Esophagus squamous epithelium (tissue), 5 donors: ENCODE data around the gene E2F7. TPM values are rescaled to one million over a fixed set of nuclear protein-coding genes. Genes with fewer than 3 reads are reported as not detected.

Experiments used
- DNase-seq: peaks from one replicate; lab custom pipeline; 2025; lab: John Stamatoyannopoulos, UW
- H3K27ac ChIP-seq, 4 donors: fragments of 200-600 bp; sonication (generic); one replicate each; pipeline ENCODE4 v1.5.1; 2016 to 2019; ENCODE audit warnings: mild to moderate bottlenecking in 1 of 4
- H3K27me3 ChIP-seq, 4 donors: fragments of 200-600 bp; sonication (generic); 1 replicate in 3 of 4; 2 replicates in 1 of 4; pipeline versions ENCODE4 v1.5.1 to v1.6.0; 2017 to 2021; ENCODE audit warnings: antibody characterized with exemption in 1 of 4
- H3K36me3 ChIP-seq, 3 donors: fragments of 200-600 bp; sonication (generic); one replicate each; pipeline ENCODE4 v1.5.1; 2016 to 2019
- H3K4me1 ChIP-seq, 3 donors: fragments of 200-600 bp; sonication (generic); one replicate each; pipeline ENCODE4 v1.5.1; 2017 to 2019
- H3K4me3 ChIP-seq, 4 donors: fragments of 200-600 bp; sonication (generic); 1 replicate in 3 of 4; 2 replicates in 1 of 4; pipeline ENCODE4 v1.5.1; 2016 to 2019; ENCODE audit warnings: mild to moderate bottlenecking in 2 of 4, moderate library complexity in 1 of 4
- H3K9me3 ChIP-seq, 3 donors: fragments of 200-600 bp; sonication (generic); one replicate each; pipeline ENCODE4 v1.5.1; 2016 to 2019
- CTCF ChIP-seq, 6 experiments: fragments of 450-650 bp in 4 of 6; fragments of 200-600 bp in 2 of 6; sonication (generic) in 2 of 6; IDR thresholded peaks; one replicate each; pipeline ENCODE4 v1.5.1; 2016 to 2019; ENCODE audit warnings: antibody characterized with exemption in 6 of 6, mild to moderate bottlenecking in 4 of 6, moderate library complexity in 4 of 6
- POLR2A ChIP-seq, 4 donors: fragments of 450-650 bp; IDR thresholded peaks; one replicate each; pipeline ENCODE4 v1.6.1; 2017; ENCODE audit warnings: antibody characterized with exemption in 4 of 4, mild to moderate bottlenecking in 4 of 4, moderate library complexity in 3 of 4
- WGBS, 2 donors: methylation state at CpG; one replicate each; pipeline ENCODE4 v1.1.5; 2018; 5-methylcytosine and 5-hydroxymethylcytosine counted together
- intact Hi-C: fragments of 100-400 bp; cut with DNase I; formaldehyde crosslinking; loops from one replicate; pipeline ENCODE4 v1.15.0; 2022
- total RNA-seq, 4 donors: library from RNA; depleted of rRNA; stranded (reverse); fragments of >200 nt; gene quantifications; one replicate each; pipeline ENCODE4 v1.1.0, GENCODE V29; 2016
- donor health status: DM: yes; HTN: yes; CAD: no.

E2F7 gene
- total RNA-seq, 4 donors from 2014 or later: 1.5 to 7.7 (median 7.1) TPM

GRCh38 chr12:76983420-76983819 is 81.9 kb downstream of the E2F7 start:
- TF ChIP-seq CTCF (IDR thresholded peaks at IDR 0.05) (no peak), POLR2A (IDR thresholded peaks at IDR 0.05) (no peak)
- intact Hi-C loops: no loop called here
- Histone ChIP-seq H3K27me3 (no peaks in the 10 kb centered on the region), H3K4me1 (no peaks in the 10 kb centered on the region), H3K9me3 (peaks cover 0 to 20% (median 0%) of the 10 kb centered on the region in 3 donors), H3K27ac (no peak overlapping the region), H3K4me3 (no peak overlapping the region), H3K36me3 (no peaks in the 10 kb centered on the region)
- DNase-seq: no peak
- WGBS, 2 donors: 76 to 80% methylated on average over 2 of the region's 2 CpGs

- no peak for DNase-seq
- Histone ChIP-seq H3K27me3 (no peaks in the 10 kb centered on the region), H3K4me3 (no peak overlapping the region), H3K4me1 (no peaks in the 10 kb centered on the region), H3K36me3 (no peaks in the 10 kb centered on the region), H3K27ac (no peak overlapping the region), H3K9me3 (peaks cover 0 to 20% (median 0%) of the 10 kb centered on the region in 3 donors)
- 89 to 95% methylated on average over 2 of the region's 2 CpGs for WGBS, 2 donors
- intact Hi-C loops: no loop called here
- TF ChIP-seq POLR2A (IDR thresholded peaks at IDR 0.05) (no peak), CTCF (IDR thresholded peaks at IDR 0.05) (no peak)
Observed at GRCh38 chr12:76980196-76980595, 85.2 kb downstream of the E2F7 start.

- TF ChIP-seq POLR2A (IDR thresholded peaks at IDR 0.05): no peak
- WGBS, 2 donors: 24 to 44% methylated on average over 2 of the region's 2 CpGs
Observed at GRCh38 chr12:76976777-76977382, 88.5 kb downstream of the E2F7 start.

More at GRCh38 chr12:76976777-76977382, 88.5 kb downstream of the E2F7 start:
- Histone ChIP-seq H3K27ac (no peak overlapping the region), H3K27me3 (no peaks in the 10 kb centered on the region), H3K4me3 (no peak overlapping the region), H3K36me3 (no peaks in the 10 kb centered on the region), H3K4me1 (no peaks in the 10 kb centered on the region), H3K9me3 (peaks cover 0 to 3% (median 0%) of the 10 kb centered on the region in 3 donors)
- intact Hi-C loops: no loop called here
- no peak for DNase-seq

Other genes with a start within 250 kb of the E2F7 start
- 100 to 1,000 TPM in 1 of 4 donors, 10 to 100 TPM in 3; 57.6 to 107 (median 65.1) TPM for gene CSRP2, start 186.6 kb downstream of the E2F7 start, total RNA-seq